Gastroesophageal sphincter (tissue), 4 donors: ENCODE results near the gene ACOT2. TPM values are rescaled to one million over a fixed set of nuclear protein-coding genes. Genes with fewer than 3 reads are reported as not detected.
"Not testable (repeated sequence)": the region's sequence is repeated elsewhere in the genome, so short reads cannot be mapped to it uniquely, and the experiment has no call there.

Experiments used
- ATAC-seq: fragments of 150-250 bp; one replicate; pipeline ENCODE4 v1.9.1; 2016; ENCODE audit warnings: mild to moderate bottlenecking, moderate library complexity
- H3K27ac ChIP-seq, 4 donors: fragments of 200-600 bp; sonication (generic) in 3 of 4; 1 replicate in 3 of 4; 2 replicates in 1 of 4; pipeline ENCODE4 v1.5.1; 2016 to 2019
- H3K27me3 ChIP-seq: fragments of 200-600 bp; sonication (generic); one replicate; pipeline ENCODE4 v1.5.1; 2019
- H3K36me3 ChIP-seq, 2 donors: fragments of 200-600 bp; sonication (generic); one replicate each; pipeline ENCODE4 v1.5.1; 2019; ENCODE audit warnings: control low read depth in 1 of 2
- H3K4me1 ChIP-seq, 3 donors: fragments of 200-600 bp; sonication (generic); 1 replicate in 2 of 3; 2 replicates in 1 of 3; pipeline ENCODE4 v1.5.1; 2016 to 2019; ENCODE audit warnings: control low read depth in 2 of 3
- H3K4me3 ChIP-seq, 2 donors: fragments of 200-600 bp; sonication (generic); one replicate each; pipeline ENCODE4 v1.5.1; 2019; ENCODE audit warnings: mild to moderate bottlenecking in 1 of 2, moderate library complexity in 1 of 2
- H3K9me3 ChIP-seq, 3 donors: fragments of 200-600 bp; sonication (generic); one replicate each; pipeline ENCODE4 v1.5.1; 2017 to 2019; ENCODE audit warnings: control low read depth in 2 of 3
- CTCF ChIP-seq, 4 experiments: fragments of 200-600 bp in 2 of 4; fragments of 450-650 bp in 2 of 4; sonication (generic) in 1 of 4; IDR thresholded peaks; one replicate each; pipeline ENCODE4 v1.5.1; 2017 to 2019; ENCODE audit warnings: antibody characterized with exemption in 4 of 4, mild to moderate bottlenecking in 2 of 4, moderate library complexity in 2 of 4
- EP300 ChIP-seq: sonication (generic); formaldehyde crosslinking; IDR thresholded peaks from one replicate; pipeline ENCODE4 v1.6.1; 2017; ENCODE audit warnings: antibody characterized with exemption, mild to moderate bottlenecking
- POLR2A ChIP-seq, 2 donors: fragments of 450-650 bp; IDR thresholded peaks; one replicate each; pipeline ENCODE4 v1.6.1; 2017; ENCODE audit warnings: antibody characterized with exemption in 2 of 2, mild to moderate bottlenecking in 2 of 2, moderate library complexity in 1 of 2
- POLR2AphosphoS5 ChIP-seq: sonication (generic); formaldehyde crosslinking; IDR thresholded peaks from one replicate; pipeline ENCODE4 v1.6.1; 2017; ENCODE audit warnings: antibody characterized with exemption
- WGBS, 2 donors: methylation state at CpG; one replicate each; pipeline ENCODE4 v1.1.5; 2018; ENCODE audit warnings: low coverage in 1 of 2; 5-methylcytosine and 5-hydroxymethylcytosine counted together
- total RNA-seq, 4 donors: library from RNA; depleted of rRNA; stranded (reverse); fragments of >200 nt; gene quantifications; one replicate each; pipeline ENCODE4 v1.1.0, GENCODE V29; 2016

ACOT2 gene
- total RNA-seq, 4 donors from 2014 or later, result 37.6 to 156 (median 107) TPM

GRCh38 chr14:73537244-73538045 lies 31.6 kb upstream of the ACOT2 start:
- H3K36me3 ChIP-seq, H3K27me3 ChIP-seq, H3K9me3 ChIP-seq, H3K4me1 ChIP-seq: not testable (repeated sequence)
- H3K27ac ChIP-seq, result peak overlapping the region in 3 of 4 donors; percentile 81 to 90 (median 82)
- peak overlapping the region; percentile 50 to 58 for H3K4me3 ChIP-seq
- peak; percentile 67 for ATAC-seq
- TF ChIP-seq POLR2A (IDR thresholded peaks at IDR 0.05), result peak in 1 of 2 donors; percentile 14
- WGBS, 2 donors, result no CpG with 5 or more reads among the region's 84 CpGs

GRCh38 chr14:73539017-73539416 lies 30.0 kb upstream of the ACOT2 start:
- not testable (repeated sequence) for H3K36me3 ChIP-seq, H3K4me1 ChIP-seq, H3K27me3 ChIP-seq, H3K27ac ChIP-seq, H3K4me3 ChIP-seq, H3K9me3 ChIP-seq
- peak in 1 of 4 experiments; percentile 11 for TF ChIP-seq CTCF (IDR thresholded peaks at IDR 0.05)
- no CpG with 5 or more reads among the region's 5 CpGs for WGBS, 2 donors
- ATAC-seq, result peak; percentile 80

GRCh38 chr14:73542961-73543360 lies 26.1 kb upstream of the ACOT2 start:
- ATAC-seq, H3K4me3 ChIP-seq, H3K27ac ChIP-seq, H3K27me3 ChIP-seq, H3K4me1 ChIP-seq, H3K36me3 ChIP-seq, H3K9me3 ChIP-seq: not testable (repeated sequence)
- WGBS, 2 donors, result no CpG with 5 or more reads among the region's 7 CpGs

DNA sequence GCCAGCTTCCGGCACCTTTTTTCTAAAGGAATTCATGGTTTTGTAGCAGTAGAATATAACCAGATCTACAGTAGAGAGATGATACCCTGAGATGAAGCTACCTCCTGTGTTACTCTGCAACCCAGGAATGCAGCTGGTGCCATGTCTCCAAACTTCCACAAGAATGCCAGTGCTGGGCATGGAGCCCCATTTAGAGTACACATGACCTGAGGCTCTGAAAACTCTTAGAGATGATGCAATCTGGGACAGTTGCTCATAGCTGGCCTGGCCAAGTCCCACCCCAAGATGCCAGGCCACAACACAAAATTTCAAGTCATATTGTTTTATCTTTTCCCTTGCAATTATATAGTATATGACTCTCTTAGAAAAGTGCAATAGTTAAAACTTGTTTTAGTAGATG lies 23.7 kb upstream of the ACOT2 start:
- not testable (repeated sequence) for H3K4me1 ChIP-seq, H3K36me3 ChIP-seq, H3K9me3 ChIP-seq, H3K4me3 ChIP-seq, H3K27ac ChIP-seq, H3K27me3 ChIP-seq
- ATAC-seq, result peak; percentile 71
- WGBS, 2 donors, result no CpG with 5 or more reads among the region's 1 CpG

DNA sequence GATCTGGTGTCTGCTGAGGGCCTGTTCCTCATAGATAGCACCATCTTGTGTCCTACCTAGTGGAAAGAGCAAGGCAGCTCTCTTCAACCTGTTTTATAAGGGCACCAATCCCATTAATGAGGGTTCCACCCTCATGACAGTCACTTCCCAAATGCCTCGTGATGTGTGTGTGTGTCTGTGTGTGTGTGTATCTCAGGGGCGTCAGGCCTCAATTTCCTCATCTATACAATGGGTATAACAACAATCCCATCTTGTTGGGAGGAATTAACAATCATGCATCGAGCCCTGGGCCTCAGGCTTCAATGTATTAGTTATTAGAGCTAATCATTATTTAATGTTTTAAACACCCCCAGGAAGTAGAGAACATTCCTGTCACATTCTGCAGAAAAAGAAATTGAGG lies 19.9 kb upstream of the ACOT2 start:
- not testable (repeated sequence) for H3K4me3 ChIP-seq, H3K36me3 ChIP-seq, H3K27ac ChIP-seq, H3K9me3 ChIP-seq, H3K27me3 ChIP-seq, H3K4me1 ChIP-seq, ATAC-seq
- no CpG with 5 or more reads among the region's 3 CpGs for WGBS, 2 donors

DNA sequence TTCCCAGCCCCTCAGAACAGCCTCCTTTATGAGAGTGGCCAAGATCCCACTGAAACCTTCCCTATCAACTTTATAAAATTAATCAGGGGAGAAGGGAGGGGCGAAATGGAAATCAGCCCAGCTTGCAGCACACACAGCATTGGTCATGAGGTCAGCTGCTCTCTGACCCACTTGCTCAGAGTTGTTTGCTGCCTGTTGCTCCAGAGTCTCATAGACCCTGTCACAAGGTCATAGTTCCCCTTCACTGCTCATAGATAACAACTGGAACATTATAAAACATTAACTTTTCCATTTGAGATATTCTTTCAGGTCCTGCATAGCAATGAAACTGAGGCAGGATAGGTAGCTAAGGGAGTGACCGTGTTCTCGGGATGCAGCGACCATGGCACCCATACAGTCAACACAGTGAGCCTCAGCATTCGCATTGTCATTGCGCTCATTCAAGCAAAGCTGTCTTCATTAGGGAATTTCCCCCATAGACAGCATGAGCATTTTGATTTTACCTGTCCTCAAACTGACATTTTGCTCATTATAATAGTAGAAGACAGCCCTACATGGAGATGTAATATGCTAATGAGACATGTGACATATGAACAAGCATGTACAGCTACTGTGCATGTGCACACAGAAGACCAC lies 19.0 kb upstream of the ACOT2 start:
- H3K27ac ChIP-seq, H3K9me3 ChIP-seq, H3K4me1 ChIP-seq, H3K36me3 ChIP-seq, ATAC-seq, H3K27me3 ChIP-seq, H3K4me3 ChIP-seq: not testable (repeated sequence)
- WGBS, 2 donors, result no CpG with 5 or more reads among the region's 6 CpGs

- Histone ChIP-seq H3K4me1 (no peaks in the 10 kb centered on the region), H3K27me3 (no peaks in the 10 kb centered on the region), H3K9me3 (no peaks in the 10 kb centered on the region), H3K27ac (no peak overlapping the region), H3K4me3 (no peak overlapping the region), H3K36me3 (no peaks in the 10 kb centered on the region)
- TF ChIP-seq EP300 (no peak), POLR2A (IDR thresholded peaks at IDR 0.05) (no peak), CTCF (IDR thresholded peaks at IDR 0.05) (no peak), POLR2AphosphoS5 (no peak)
- no peak for ATAC-seq
- 100% methylated on average over 1 of the region's 4 CpGs for WGBS, 2 donors
These were observed 15.2 kb upstream of the ACOT2 start for GRCh38 chr14:73553845-73554244.

DNA sequence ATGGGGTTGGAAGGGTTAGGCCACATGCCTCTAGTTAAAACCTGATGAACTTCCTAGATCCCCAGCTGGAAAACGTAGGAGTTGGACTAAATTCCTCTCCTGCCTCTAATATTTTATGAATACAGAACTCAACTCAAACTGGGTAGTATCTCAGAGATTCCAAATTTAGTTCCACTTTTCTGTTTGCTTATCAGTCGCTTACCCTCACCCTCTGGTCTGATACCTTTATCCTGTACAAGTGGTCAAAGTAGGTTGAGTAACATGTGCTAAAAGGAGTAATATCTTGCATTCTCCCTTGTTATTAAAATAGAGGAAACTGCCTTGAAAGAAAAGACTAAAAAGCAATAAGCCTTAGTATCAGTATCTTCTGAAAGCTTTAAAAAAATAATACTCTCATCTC lies 11.8 kb upstream of the ACOT2 start:
- H3K27me3 ChIP-seq, H3K4me3 ChIP-seq, ATAC-seq, H3K4me1 ChIP-seq, H3K27ac ChIP-seq, H3K36me3 ChIP-seq, H3K9me3 ChIP-seq: not testable (repeated sequence)
- WGBS, 2 donors, result 29% methylated on average over 1 of the region's 2 CpGs; no CpG with 5 or more reads in 1 of the 2 donors

DNA sequence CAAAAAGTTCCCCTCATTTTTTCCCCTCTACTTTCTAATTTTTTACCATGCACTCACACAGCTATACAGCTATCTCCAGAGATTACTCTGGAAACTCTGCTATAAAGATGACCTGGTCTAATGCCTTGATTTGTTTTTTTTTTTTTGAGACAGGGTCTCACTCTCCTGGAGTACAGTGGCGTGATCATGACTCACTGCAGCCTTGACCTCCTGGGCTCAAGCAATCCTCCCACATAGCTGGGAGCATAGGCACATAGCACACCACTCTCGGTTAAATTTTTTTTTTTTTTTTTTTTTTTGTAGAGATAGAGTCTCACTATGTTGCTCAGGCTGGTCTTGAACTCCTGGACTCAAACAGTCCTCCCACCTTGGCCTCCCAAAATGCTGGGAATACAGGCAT lies 10.8 kb upstream of the ACOT2 start:
- not testable (repeated sequence) for H3K9me3 ChIP-seq, H3K27me3 ChIP-seq, H3K27ac ChIP-seq, H3K4me1 ChIP-seq, H3K4me3 ChIP-seq, H3K36me3 ChIP-seq, ATAC-seq
- WGBS, 2 donors, result no CpG with 5 or more reads among the region's 2 CpGs

GRCh38 chr14:73562256-73562655 lies 6.8 kb upstream of the ACOT2 start:
- 95 to 96% methylated on average over 7 of the region's 7 CpGs for WGBS, 2 donors
- H3K4me3 ChIP-seq, H3K27ac ChIP-seq, H3K4me1 ChIP-seq, ATAC-seq, H3K36me3 ChIP-seq, H3K9me3 ChIP-seq, H3K27me3 ChIP-seq: not testable (repeated sequence)

- not testable (repeated sequence) for H3K9me3 ChIP-seq, H3K4me1 ChIP-seq, H3K27ac ChIP-seq, H3K36me3 ChIP-seq, H3K4me3 ChIP-seq, ATAC-seq, H3K27me3 ChIP-seq
- 97 to 100% methylated on average over 2 to 6 of the region's 6 CpGs for WGBS, 2 donors
These were observed 6.3 kb upstream of the ACOT2 start for GRCh38 chr14:73562696-73563095.
